GM19238 (cell line): Measurements from ENCODE around the gene UBE2O.

Experiments
- DNase-seq: peaks from one replicate; pipeline ENCODE4 v3.0.0; 2011; ENCODE audit warnings: low spot score; ENCODE audit not compliant: insufficient read length

Gene UBE2O

GRCh38 chr17:76452660-76453430 lies at the start of gene UBE2O:
Gene UBE2O, minus strand, starts transcription at chr17:76453152. Its CDS starts 11 bp downstream, at chr17:76453141.
- DNase-seq, result peak; percentile 96

GRCh38 chr17:76501827-76502307 lies 48.9 kb upstream of the UBE2O start:
- DNase-seq, result no peak

GRCh38 chr17:76501018-76501826 lies 48.3 kb upstream of the UBE2O start, which contains the start of gene RHBDF2:
Gene RHBDF2, minus strand, starts transcription at chr17:76501423. Its CDS starts 19,899 bp downstream, at chr17:76481524.
- peak; percentile 92 for DNase-seq

GRCh38 chr17:76500747-76501017 lies 47.7 kb upstream of the UBE2O start:
- no peak for DNase-seq

GRCh38 chr17:76500074-76500746 lies 47.3 kb upstream of the UBE2O start:
- no peak for DNase-seq

- DNase-seq, result no peak
Observed at GRCh38 chr17:76499267-76499667, 46.3 kb upstream of the UBE2O start.

GRCh38 chr17:76498876-76499251 lies 45.9 kb upstream of the UBE2O start:
- no peak for DNase-seq

GRCh38 chr17:76497979-76498875 lies 45.3 kb upstream of the UBE2O start:
- DNase-seq, result no peak

- DNase-seq, result no peak
Observed at GRCh38 chr17:76497699-76497978, 44.7 kb upstream of the UBE2O start.

- DNase-seq, result no peak
Observed at GRCh38 chr17:76496464-76496863, 43.5 kb upstream of the UBE2O start.

GRCh38 chr17:76495663-76496400 lies 42.9 kb upstream of the UBE2O start:
- DNase-seq, result no peak

- DNase-seq, result no peak
Observed at GRCh38 chr17:76493505-76494167, 40.7 kb upstream of the UBE2O start.

GRCh38 chr17:76492989-76493501 lies 40.1 kb upstream of the UBE2O start:
- peak; percentile 73 for DNase-seq

- DNase-seq, result peak; percentile 63
Observed at GRCh38 chr17:76492123-76492988, 39.4 kb upstream of the UBE2O start.

- no peak for DNase-seq
Observed at GRCh38 chr17:76491271-76492122, 38.5 kb upstream of the UBE2O start.

- no peak for DNase-seq
Observed at GRCh38 chr17:76490112-76490710, 37.3 kb upstream of the UBE2O start.

- no peak for DNase-seq
Observed at GRCh38 chr17:76487451-76488192, 34.7 kb upstream of the UBE2O start.
